Transverse colon (tissue), 4 donors: ENCODE data around the gene ZMIZ1. TPM values are rescaled to one million over a fixed set of nuclear protein-coding genes. Genes with fewer than 3 reads are reported as not detected.
A peak's percentile ranks its signal among the peaks of the same experiment; 100 is the strongest.

ENCODE experiments used
- DNase-seq: peaks from one replicate; pipeline ENCODE4 v3.0.0-alpha.2; 2019
- H3K27ac ChIP-seq, 4 donors: fragments of 200-600 bp; sonication (generic); 2 replicates each; pipeline ENCODE4 v1.5.1; 2016 to 2018; ENCODE audit warnings: inconsistent platforms in 4 of 4
- H3K27me3 ChIP-seq: fragments of 200-600 bp; sonication (generic); 2 replicates; pipeline ENCODE4 v1.5.1; 2017; ENCODE audit warnings: inconsistent platforms
- H3K36me3 ChIP-seq, 4 donors: fragments of 200-600 bp; sonication (generic); 2 replicates each; pipeline ENCODE4 v1.5.1; 2017 to 2019; ENCODE audit warnings: inconsistent platforms in 4 of 4
- H3K4me1 ChIP-seq, 4 donors: fragments of 200-600 bp; sonication (generic); 2 replicates each; pipeline ENCODE4 v1.5.1; 2017 to 2020; ENCODE audit warnings: inconsistent platforms in 4 of 4
- H3K4me3 ChIP-seq, 4 donors: fragments of 200-600 bp; sonication (generic); 1 replicate in 1 of 4; 2 replicates in 3 of 4; pipeline versions ENCODE4 v1.5.1 to v1.6.1; 2017 to 2019; ENCODE audit warnings: inconsistent platforms in 4 of 4
- H3K9me3 ChIP-seq, 2 donors: fragments of 200-600 bp; sonication (generic); 2 replicates each; pipeline ENCODE4 v1.5.1; 2017 to 2019; ENCODE audit warnings: inconsistent platforms in 2 of 2
- EP300 ChIP-seq: sonication (generic); formaldehyde crosslinking; IDR thresholded peaks from one replicate; pipeline ENCODE4 v1.6.1; 2017; ENCODE audit warnings: antibody characterized with exemption, low read depth
- POLR2A ChIP-seq: fragments of 450-650 bp; IDR thresholded peaks from one replicate; pipeline ENCODE4 v1.6.1; 2016; ENCODE audit warnings: antibody characterized with exemption, mild to moderate bottlenecking, moderate library complexity
- POLR2AphosphoS5 ChIP-seq, 3 donors: sonication (generic); formaldehyde crosslinking; IDR thresholded peaks; one replicate each; pipeline ENCODE4 v1.6.1; 2016; ENCODE audit warnings: antibody characterized with exemption in 3 of 3
- WGBS, 2 donors: methylation state at CpG; one replicate each; pipeline ENCODE4 v1.1.5; 2018; ENCODE audit warnings: low coverage in 1 of 2; 5-methylcytosine and 5-hydroxymethylcytosine counted together
- in situ Hi-C, 4 donors: fragments of 200-750 bp; cut with MboI; loops; one replicate each; pipeline versions ENCODE4 v1.15.0 to v1.15.1; 2017; ENCODE audit warnings: low sequenced_read_pairs in 3 of 4, low pct_ligation_motif_present in 1 of 4, low pct_unique_long_range_greater_than_20kb in 1 of 4
- intact Hi-C: fragments of 100-400 bp; cut with DNase I; formaldehyde crosslinking; loops from one replicate; pipeline ENCODE4 v1.15.1; 2023; ENCODE audit warnings: low total_unique reads
- total RNA-seq, 4 donors: library from RNA; depleted of rRNA; stranded (reverse); fragments of >200 nt; gene quantifications; one replicate each; pipeline ENCODE4 v1.1.0, GENCODE V29; 2016
- TF ChIP-seq, protein P1 (sequence below), 5 experiments: fragments of 200-600 bp in 3 of 5; fragments of 450-650 bp in 2 of 5; sonication (generic) in 3 of 5; IDR thresholded peaks; 1 replicate in 2 of 5; 2 replicates in 3 of 5; pipeline ENCODE4 v1.5.1; 2016 to 2017; ENCODE audit warnings: antibody characterized with exemption in 5 of 5, inconsistent platforms in 3 of 5, mild to moderate bottlenecking in 2 of 5, moderate library complexity in 1 of 5

ZMIZ1 gene
- total RNA-seq, 4 donors from 2014 or later = 32.0 to 108 (median 63.0) TPM

DNA sequence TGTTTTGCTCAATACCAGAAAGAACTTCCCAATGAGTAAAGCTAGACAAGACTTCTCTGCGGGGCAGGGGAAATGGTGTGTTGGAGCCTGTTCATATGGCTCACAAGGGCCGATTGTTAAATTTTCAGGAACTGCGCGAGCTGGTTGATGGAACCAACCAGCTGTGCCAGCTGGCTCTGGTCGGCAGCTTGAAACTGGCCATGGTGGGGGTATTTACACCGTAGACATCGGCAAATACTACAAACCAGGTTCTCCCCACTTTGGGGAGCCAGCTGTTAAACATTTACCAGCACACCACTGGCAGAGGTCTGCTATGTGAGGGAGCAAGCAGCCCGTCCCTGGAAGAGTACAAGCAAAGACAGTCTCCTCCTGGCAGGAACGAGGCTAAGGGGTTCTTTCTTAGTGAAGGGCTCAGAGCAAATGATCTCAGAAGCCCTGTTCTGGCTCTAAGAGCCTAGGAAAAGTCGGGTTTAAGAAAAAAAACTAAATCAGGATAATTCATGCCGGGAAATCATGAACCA lies 8.8 kb upstream of the ZMIZ1 start:
- Histone ChIP-seq H3K9me3 (no peaks in the 10 kb centered on the region), H3K27ac (peak overlapping the region; percentile 71 to 81 (median 74)), H3K27me3 (no peaks in the 10 kb centered on the region), H3K36me3 (no peaks in the 10 kb centered on the region), H3K4me1 (peaks cover 0 to 76% (median 59%) of the 10 kb centered on the region in 4 donors), H3K4me3 (no peak overlapping the region)
- intact Hi-C loops (loop anchor here (10.0 kb wide), 2 partner anchors 285 to 1015 kb away; no protein-coding TSS in a partner anchor), in situ Hi-C loops (no loop called here)
- WGBS, 2 donors = 44 to 45% methylated on average over 5 to 11 of the region's 11 CpGs
- DNase-seq = peak; percentile 23
- no peak for TF ChIP-seq EP300
- no peak for TF ChIP-seq POLR2AphosphoS5 (IDR thresholded peaks at IDR 0.05)
- TF ChIP-seq, protein P1, sequence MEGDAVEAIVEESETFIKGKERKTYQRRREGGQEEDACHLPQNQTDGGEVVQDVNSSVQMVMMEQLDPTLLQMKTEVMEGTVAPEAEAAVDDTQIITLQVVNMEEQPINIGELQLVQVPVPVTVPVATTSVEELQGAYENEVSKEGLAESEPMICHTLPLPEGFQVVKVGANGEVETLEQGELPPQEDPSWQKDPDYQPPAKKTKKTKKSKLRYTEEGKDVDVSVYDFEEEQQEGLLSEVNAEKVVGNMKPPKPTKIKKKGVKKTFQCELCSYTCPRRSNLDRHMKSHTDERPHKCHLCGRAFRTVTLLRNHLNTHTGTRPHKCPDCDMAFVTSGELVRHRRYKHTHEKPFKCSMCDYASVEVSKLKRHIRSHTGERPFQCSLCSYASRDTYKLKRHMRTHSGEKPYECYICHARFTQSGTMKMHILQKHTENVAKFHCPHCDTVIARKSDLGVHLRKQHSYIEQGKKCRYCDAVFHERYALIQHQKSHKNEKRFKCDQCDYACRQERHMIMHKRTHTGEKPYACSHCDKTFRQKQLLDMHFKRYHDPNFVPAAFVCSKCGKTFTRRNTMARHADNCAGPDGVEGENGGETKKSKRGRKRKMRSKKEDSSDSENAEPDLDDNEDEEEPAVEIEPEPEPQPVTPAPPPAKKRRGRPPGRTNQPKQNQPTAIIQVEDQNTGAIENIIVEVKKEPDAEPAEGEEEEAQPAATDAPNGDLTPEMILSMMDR (IDR thresholded peaks at IDR 0.05) = no peak
- TF ChIP-seq POLR2A = no peak

DNA sequence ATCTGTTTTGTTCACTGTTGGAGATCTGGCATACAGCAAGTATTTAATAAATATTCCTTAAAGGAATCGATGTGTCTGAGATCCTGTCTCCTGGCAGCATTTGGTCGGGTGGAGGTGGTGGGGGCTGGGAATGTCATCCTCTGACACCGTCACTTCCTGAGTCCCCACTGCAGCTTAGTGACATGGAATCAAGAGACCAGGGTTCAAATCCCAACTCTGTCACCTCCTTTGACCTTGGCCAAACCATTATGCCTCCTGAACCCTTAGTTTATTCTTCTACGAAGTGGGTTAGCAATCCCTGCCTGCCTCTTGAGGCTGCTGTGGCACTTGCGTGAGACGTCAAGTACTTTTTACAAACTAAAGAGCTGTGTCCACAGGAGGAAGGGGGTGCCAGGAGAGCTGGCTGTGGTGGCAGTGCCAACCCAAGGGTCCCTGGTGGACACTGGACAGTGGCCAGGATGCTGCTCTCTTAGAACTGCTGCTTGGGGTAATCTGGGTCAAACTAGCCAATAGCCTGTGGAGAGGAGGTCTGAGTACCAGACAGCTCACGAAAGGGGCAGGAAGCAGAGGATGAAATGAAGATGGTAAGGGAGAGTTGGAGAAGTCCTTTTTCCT lies 8.0 kb upstream of the ZMIZ1 start:
- peaks cover 0 to 67% (median 53%) of the 10 kb centered on the region in 4 donors for H3K4me1 ChIP-seq
- no peaks in the 10 kb centered on the region for H3K9me3 ChIP-seq
- peak overlapping the region in 1 of 4 donors; percentile 71 for H3K27ac ChIP-seq
- TF ChIP-seq, protein P1 (IDR thresholded peaks at IDR 0.05) = no peak
- TF ChIP-seq POLR2A = no peak
- no peak for TF ChIP-seq POLR2AphosphoS5 (IDR thresholded peaks at IDR 0.05)
- no peak for TF ChIP-seq EP300
- no peaks in the 10 kb centered on the region for H3K27me3 ChIP-seq
- intact Hi-C loops = loop anchor here (10.0 kb wide), 2 partner anchors 286 to 1016 kb away; no protein-coding TSS in a partner anchor
- H3K4me3 ChIP-seq = no peak overlapping the region
- no peaks in the 10 kb centered on the region for H3K36me3 ChIP-seq
- WGBS, 2 donors = 79 to 90% methylated on average over 1 to 7 of the region's 7 CpGs
- peak; percentile 7 for DNase-seq
- in situ Hi-C loops = no loop called here

DNA sequence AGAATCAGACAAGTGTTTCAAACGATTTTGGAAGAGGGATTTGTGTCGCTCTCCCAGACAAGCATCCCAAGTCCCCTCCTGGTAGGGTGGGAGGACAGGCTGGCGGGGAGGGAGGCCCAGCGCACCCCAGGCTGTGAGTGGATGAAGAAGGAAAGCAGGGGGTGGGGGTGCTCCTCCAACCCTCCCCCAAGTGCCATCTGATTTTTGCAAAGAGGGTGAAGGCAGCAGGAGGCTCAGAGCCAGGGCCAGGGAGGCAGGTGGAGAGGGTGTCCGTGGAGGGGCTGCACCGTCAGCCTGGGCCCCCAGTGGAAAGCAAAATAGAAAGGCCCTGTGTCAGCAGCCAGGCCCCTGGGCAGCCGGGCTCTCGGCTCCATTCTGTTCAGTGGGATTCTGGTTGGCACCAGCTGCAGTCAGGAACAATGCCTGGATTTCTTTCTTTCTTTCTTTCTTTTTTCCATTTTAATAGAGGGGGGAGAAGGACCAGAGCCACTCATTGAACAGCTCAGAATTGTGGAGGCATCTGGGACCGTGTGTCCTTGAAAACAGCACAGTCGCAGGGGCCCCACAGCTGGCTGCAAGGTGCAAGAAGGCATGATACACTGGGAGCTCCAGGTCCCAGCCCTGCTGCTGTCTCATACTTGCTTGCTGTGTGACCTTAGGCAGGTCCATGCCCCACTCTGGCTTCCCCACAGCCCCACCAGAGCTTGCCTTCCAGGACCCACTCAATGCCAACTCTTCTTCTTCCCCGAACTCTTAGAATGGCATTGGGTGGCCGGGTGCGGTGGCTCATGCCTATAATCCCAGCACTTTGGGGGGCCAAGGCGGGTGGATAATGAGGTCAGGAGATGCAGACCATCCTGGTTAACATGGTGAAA lies 7.1 kb upstream of the ZMIZ1 start:
- TF ChIP-seq EP300 (no peak), POLR2A (no peak), POLR2AphosphoS5 (IDR thresholded peaks at IDR 0.05) (no peak)
- TF ChIP-seq, protein P1 (IDR thresholded peaks at IDR 0.05) = no peak
- Histone ChIP-seq H3K27me3 (no peaks in the 10 kb centered on the region), H3K36me3 (no peaks in the 10 kb centered on the region), H3K9me3 (no peaks in the 10 kb centered on the region), H3K27ac (no peak overlapping the region), H3K4me1 (peaks cover 0 to 64% (median 49%) of the 10 kb centered on the region in 4 donors), H3K4me3 (no peak overlapping the region)
- intact Hi-C loops = loop anchor here (10.0 kb wide), 2 partner anchors 287 to 1017 kb away; no protein-coding TSS in a partner anchor
- DNase-seq = peak; percentile 7
- in situ Hi-C loops = no loop called here
- 50 to 84% methylated on average over 2 to 14 of the region's 14 CpGs for WGBS, 2 donors

DNA sequence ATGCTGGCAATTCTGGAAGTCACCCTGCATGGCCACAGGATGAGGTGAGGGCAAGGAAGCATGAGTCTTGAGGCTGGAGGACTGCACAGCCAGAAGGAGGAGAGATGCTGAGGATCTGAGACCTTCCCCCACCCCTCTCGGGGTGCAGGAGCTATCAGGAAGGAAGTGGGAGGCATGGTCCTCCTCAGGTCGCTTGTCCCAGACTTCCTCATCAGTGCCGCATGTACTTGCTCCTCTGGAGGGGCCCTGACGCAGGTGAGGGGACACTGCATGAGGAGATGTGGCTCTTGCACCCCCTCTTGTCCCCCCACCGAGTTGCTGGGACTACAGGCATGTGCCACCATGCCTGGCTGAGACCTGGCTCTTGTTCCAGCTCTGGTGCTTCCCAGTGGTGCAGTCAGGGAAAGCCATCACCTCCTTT lies 5.7 kb upstream of the ZMIZ1 start:
- in situ Hi-C loops (no loop called here), intact Hi-C loops (loop anchor here (10.0 kb wide), 2 partner anchors 288 to 1018 kb away; no protein-coding TSS in a partner anchor)
- no peak overlapping the region for H3K4me3 ChIP-seq
- no peaks in the 10 kb centered on the region for H3K27me3 ChIP-seq
- no peaks in the 10 kb centered on the region for H3K36me3 ChIP-seq
- TF ChIP-seq, protein P1 (IDR thresholded peaks at IDR 0.05) = no peak
- TF ChIP-seq POLR2A (no peak), POLR2AphosphoS5 (IDR thresholded peaks at IDR 0.05) (no peak), EP300 (no peak)
- peaks cover 0 to 64% (median 45%) of the 10 kb centered on the region in 4 donors for H3K4me1 ChIP-seq
- peak; percentile 8 for DNase-seq
- H3K9me3 ChIP-seq = no peaks in the 10 kb centered on the region
- no peak overlapping the region for H3K27ac ChIP-seq
- 56% methylated on average over 5 of the region's 5 CpGs; no CpG with 5 or more reads in 1 of the 2 donors for WGBS, 2 donors
